AML-193 (cell line): Measurements from ENCODE around the gene SLC24A3.

Source experiments
- DNase-seq, 2 experiments: peaks; one replicate each; lab custom pipeline; 2025; lab: John Stamatoyannopoulos, UW

The SLC24A3 gene

GRCh38 chr20:19341348-19342053 is 129.1 kb downstream of the SLC24A3 start:
- no peak for DNase-seq

- no peak for DNase-seq
Observed at GRCh38 chr20:19344341-19344740, 131.9 kb downstream of the SLC24A3 start.

- DNase-seq: no peak
Observed at GRCh38 chr20:19347943-19348456, 135.6 kb downstream of the SLC24A3 start.

- no peak for DNase-seq
Observed at GRCh38 chr20:19348582-19348981, 136.1 kb downstream of the SLC24A3 start.

GRCh38 chr20:19349879-19350278 is 137.4 kb downstream of the SLC24A3 start:
- no peak for DNase-seq

- DNase-seq: no peak
Observed at GRCh38 chr20:19351542-19351941, 139.1 kb downstream of the SLC24A3 start.

GRCh38 chr20:19354950-19355349 is 142.5 kb downstream of the SLC24A3 start:
- DNase-seq: no peak

- DNase-seq: no peak
Observed at GRCh38 chr20:19361790-19362189, 149.3 kb downstream of the SLC24A3 start.

GRCh38 chr20:19363476-19363875 is 151.0 kb downstream of the SLC24A3 start:
- DNase-seq: no peak

GRCh38 chr20:19367591-19367990 is 155.1 kb downstream of the SLC24A3 start:
- no peak for DNase-seq

- DNase-seq: no peak
Observed at GRCh38 chr20:19368351-19368750, 155.9 kb downstream of the SLC24A3 start.

- no peak for DNase-seq
Observed at GRCh38 chr20:19370076-19371075, 157.9 kb downstream of the SLC24A3 start.

GRCh38 chr20:19371112-19371511 is 158.7 kb downstream of the SLC24A3 start:
- no peak for DNase-seq

- DNase-seq: no peak
Observed at GRCh38 chr20:19374216-19374615, 161.8 kb downstream of the SLC24A3 start.

GRCh38 chr20:19375395-19375794 is 163.0 kb downstream of the SLC24A3 start:
- no peak for DNase-seq

- DNase-seq: no peak
Observed at GRCh38 chr20:19375801-19376200, 163.4 kb downstream of the SLC24A3 start.

GRCh38 chr20:19376451-19377229 is 164.2 kb downstream of the SLC24A3 start:
- DNase-seq: no peak

- no peak for DNase-seq
Observed at GRCh38 chr20:19378058-19378457, 165.6 kb downstream of the SLC24A3 start.

GRCh38 chr20:19380211-19380610 is 167.8 kb downstream of the SLC24A3 start:
- DNase-seq: no peak

- no peak for DNase-seq
Observed at GRCh38 chr20:19381947-19382346, 169.5 kb downstream of the SLC24A3 start.

GRCh38 chr20:19382386-19383340 is 170.2 kb downstream of the SLC24A3 start:
- DNase-seq: no peak
